IPS-18c (cell line): ENCODE data around the gene ZDHHC18.

Experiments
- H3K4me3 ChIP-seq: 2 replicates; pipeline ENCODE4 v1.7.0; 2013; ENCODE audit warnings: low read depth, mild to moderate bottlenecking, low read length, moderate library complexity; ENCODE audit not compliant: insufficient read depth
- H3K9me3 ChIP-seq: one replicate; pipeline ENCODE4 v1.6.1; 2013; ENCODE audit warnings: mild to moderate bottlenecking, low read length, moderate library complexity; ENCODE audit not compliant: control insufficient read depth, insufficient read depth

ZDHHC18 gene

DNA sequence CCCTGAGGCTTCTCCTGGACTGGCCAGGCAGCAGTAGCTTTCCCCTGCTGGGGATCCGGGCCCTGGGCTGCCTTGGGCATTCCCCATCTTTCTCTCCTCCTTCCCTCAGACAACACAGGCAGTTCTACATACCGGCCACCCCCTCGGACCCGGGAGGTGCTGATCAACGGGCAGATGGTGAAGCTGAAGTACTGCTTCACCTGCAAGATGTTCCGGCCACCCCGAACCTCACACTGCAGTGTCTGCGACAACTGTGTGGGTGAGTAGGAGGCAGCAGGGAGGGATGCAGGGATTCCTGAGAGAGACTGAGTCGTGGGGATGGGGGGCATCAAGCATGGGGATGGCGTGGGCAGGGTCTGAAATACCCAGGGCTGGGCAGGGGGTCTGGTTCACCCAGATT is 22.0 kb downstream of the ZDHHC18 start:
- Histone ChIP-seq H3K9me3 (no peaks in the 10 kb centered on the region), H3K4me3 (no peak overlapping the region)

GRCh38 chr1:26848941-26849774 is 22.7 kb downstream of the ZDHHC18 start:
- no peak overlapping the region for H3K4me3 ChIP-seq

GRCh38 chr1:26851106-26851684 is 24.7 kb downstream of the ZDHHC18 start:
- no peak overlapping the region for H3K4me3 ChIP-seq
- no peaks in the 10 kb centered on the region for H3K9me3 ChIP-seq

More at GRCh38 chr1:26848941-26849774, 22.7 kb downstream of the ZDHHC18 start:
- H3K9me3 ChIP-seq, result no peaks in the 10 kb centered on the region

- H3K9me3 ChIP-seq, result no peaks in the 10 kb centered on the region
- H3K4me3 ChIP-seq, result no peak overlapping the region
Measured at GRCh38 chr1:26852701-26853100, 26.2 kb downstream of the ZDHHC18 start.

DNA sequence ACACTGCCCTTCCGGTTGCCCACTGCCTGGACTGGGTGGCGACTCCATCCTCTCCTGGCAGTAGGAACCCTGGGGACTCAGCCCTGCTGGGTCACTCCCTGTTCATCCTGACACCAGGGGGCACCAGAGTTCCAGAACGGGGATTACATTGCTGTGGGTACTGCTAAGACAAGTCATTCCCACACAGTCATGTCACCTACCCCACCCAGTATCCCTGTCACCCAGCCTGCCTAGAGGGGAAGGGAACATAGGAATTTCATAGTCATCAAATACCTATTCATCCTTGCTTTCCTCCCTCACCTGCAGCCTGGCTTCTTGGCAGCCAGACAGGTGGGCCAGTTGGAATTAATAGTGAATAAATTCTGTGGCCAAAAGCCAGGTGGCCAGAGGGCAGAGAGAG is 26.7 kb downstream of the ZDHHC18 start:
- no peak overlapping the region for H3K4me3 ChIP-seq

GRCh38 chr1:26853600-26853999 is 27.1 kb downstream of the ZDHHC18 start:
- Histone ChIP-seq H3K4me3 (no peak overlapping the region), H3K9me3 (no peaks in the 10 kb centered on the region)

More for the DNA sequence above, 26.7 kb downstream of the ZDHHC18 start:
- no peaks in the 10 kb centered on the region for H3K9me3 ChIP-seq

- Histone ChIP-seq H3K9me3 (no peaks in the 10 kb centered on the region), H3K4me3 (no peak overlapping the region)
Measured at GRCh38 chr1:26854906-26855305, 28.4 kb downstream of the ZDHHC18 start.

DNA sequence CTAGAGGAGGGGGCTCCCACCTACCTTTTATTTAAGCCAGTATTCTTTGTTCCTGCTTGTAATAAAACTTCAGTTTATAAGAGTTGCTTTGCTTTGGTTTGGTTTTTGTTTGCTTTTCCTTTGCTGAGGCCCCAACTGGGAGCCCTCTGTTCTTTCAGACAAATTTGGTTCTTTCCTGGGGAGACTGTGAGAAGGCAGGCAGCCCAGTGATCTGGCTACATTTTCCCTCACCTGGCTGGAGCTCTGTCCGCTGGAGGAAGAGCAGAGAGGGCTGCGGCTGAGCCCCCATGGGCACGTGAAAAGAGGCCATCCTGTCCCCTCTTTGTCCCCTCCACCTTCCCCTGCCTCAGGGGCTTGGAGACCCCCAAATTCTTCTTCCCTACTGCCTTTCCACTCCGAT is 29.1 kb downstream of the ZDHHC18 start:
- Histone ChIP-seq H3K4me3 (no peak overlapping the region), H3K9me3 (no peaks in the 10 kb centered on the region)

DNA sequence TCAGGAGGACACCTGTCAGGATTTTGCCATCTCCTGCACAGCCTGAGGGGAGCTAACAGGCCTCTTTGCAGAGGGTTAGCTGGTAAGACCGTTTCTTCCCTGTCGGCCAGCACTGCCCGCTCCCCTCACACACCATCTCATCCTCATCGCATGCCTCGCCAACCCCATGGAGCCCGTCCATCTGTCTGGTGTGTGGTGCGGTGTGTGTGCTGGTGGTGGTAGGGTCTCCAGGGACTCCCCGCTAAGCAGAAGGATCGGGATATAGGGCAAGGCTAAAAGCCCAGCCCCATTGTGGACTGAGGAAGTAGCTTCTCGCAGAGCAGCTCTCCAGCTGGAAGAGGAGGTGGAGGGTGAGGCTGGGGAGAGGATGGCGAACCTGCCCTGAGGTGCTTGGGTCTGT is 29.7 kb downstream of the ZDHHC18 start:
- H3K4me3 ChIP-seq, result no peak overlapping the region
- no peaks in the 10 kb centered on the region for H3K9me3 ChIP-seq

DNA sequence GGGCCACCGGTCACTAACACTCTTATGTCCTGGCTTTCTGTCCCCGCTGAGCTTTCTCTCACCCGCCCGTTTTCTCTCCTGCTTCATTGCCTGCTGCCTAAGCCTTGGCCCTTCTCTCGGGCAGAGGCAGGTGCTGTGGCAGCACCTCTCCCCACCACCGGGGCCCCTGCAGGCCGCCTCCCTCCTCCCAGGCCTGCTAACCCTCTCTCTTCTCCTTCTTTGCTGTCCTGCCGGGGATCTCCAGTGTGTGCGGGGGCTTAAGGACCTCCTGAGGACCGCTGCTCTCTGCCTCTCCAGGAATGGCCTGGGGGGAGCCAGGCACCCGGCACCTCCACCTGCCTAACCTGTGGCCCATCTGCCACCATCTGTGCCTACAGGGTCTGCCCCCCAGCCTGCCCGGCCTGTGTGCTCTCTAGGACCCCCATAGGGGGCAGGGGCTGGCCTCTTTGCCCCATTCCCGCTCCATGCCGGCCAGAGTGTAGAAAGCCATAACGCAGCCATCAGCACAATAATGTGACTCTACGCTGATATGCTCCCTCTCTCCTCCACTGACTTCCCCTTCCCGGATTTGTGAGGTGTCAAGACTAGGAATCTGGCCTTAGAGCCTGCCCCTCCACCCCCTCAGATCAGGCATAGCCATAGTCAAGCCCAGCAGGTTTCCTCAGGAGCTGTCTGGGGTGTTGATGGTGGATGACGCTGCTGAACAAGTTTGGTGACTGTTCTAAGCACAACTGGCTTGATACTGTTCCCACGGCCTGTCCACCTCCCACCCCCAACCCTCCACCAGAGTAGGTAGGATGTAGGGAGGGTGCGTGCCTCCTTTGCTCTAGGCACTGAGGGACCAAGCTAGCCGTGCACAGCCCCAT is 30.3 kb downstream of the ZDHHC18 start:
- Histone ChIP-seq H3K9me3 (no peaks in the 10 kb centered on the region), H3K4me3 (no peak overlapping the region)

GRCh38 chr1:26857473-26858060 is 31.1 kb downstream of the ZDHHC18 start:
- no peaks in the 10 kb centered on the region for H3K9me3 ChIP-seq
- H3K4me3 ChIP-seq, result no peak overlapping the region

DNA sequence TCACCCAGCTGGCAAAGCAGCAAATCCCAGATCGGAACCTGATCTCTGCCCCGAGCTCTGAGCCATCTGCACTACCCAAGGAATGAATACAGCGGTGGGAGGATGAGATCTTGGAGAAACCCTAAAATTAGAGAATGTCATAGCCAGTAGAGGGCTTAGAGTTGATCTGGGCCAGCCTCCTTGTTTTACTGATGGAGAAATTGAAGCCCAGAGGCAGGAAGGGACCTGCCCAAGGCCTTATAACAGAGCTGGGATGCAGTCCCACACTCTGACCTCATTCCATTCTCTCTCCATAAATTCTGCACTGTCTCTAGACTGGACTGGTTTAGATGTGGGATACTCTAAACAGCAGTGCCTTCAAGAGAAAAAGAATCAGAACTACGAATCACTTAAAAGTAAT is 31.7 kb downstream of the ZDHHC18 start:
- Histone ChIP-seq H3K9me3 (no peaks in the 10 kb centered on the region), H3K4me3 (no peak overlapping the region)

DNA sequence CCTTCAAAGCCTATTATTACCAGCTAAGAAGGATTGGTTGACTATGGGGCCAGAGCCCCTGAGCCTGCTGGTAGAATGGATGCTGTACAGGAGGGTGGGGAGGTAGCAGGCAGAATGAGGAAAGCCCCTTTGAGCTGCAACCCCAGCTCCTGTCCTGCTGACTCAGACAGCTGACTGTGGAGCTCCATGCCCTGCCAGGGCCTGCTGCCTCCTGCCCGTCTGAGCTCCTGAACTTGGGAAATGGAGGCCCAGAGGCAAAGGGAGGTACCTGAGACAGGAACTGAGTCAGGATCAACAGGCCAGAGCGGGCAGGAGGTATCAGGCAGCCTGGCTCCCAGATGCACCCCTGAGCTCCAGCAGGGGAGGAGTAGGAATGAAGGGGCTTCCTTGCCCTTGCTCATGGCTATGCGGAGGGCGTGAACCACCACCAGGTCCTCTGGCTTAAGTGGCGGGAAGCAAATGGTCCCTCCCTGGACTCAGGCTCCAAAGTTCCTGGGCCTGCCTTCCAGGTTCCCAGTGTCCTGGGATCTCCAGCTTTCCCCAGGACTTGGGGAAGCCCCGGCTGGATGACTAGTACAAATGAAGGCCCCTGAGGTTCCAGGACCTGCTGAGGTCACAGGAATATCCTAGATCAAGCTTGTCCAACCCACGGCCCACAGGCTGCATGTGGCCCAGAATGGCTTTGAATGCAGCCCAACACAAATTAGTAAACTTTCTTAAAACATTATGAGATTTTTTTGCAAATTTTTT is 32.6 kb downstream of the ZDHHC18 start:
- Histone ChIP-seq H3K4me3 (no peak overlapping the region), H3K9me3 (no peaks in the 10 kb centered on the region)

GRCh38 chr1:26861286-26861701 is 34.8 kb downstream of the ZDHHC18 start:
- Histone ChIP-seq H3K9me3 (no peaks in the 10 kb centered on the region), H3K4me3 (no peak overlapping the region)

DNA sequence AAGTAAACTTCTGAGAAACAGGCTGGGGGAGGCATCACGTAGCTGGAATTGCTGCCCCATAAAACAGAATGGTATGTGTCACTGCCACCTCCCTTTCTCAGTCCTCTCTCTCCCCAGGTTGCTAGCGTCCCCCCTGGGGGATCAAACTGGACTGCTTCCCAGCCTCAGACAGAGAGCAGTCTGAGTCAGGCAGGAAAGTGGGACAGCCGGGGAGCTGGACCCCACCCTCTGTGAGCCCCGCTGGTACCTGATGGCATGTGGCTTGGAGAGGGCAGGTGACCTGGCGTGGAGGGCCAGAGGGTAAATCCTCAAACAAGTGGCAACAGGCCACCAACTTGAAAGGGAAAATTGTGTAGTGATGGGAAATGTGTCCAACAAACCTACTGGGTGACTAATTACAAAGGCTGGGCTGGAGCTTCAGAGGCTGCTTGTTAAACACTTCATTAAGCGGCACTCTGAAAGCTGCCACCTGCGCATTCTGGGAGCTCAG is 35.4 kb downstream of the ZDHHC18 start:
- Histone ChIP-seq H3K9me3 (no peaks in the 10 kb centered on the region), H3K4me3 (no peak overlapping the region)

- no peaks in the 10 kb centered on the region for H3K9me3 ChIP-seq
- H3K4me3 ChIP-seq, result peak within 1 kb of the TSS; percentile 74
Measured at GRCh38 chr1:26862781-26863684, 36.5 kb downstream of the ZDHHC18 start, which contains the start of gene SFN. Gene SFN, plus strand, starts transcription at chr1:26863149. Its CDS starts 64 bp downstream, at chr1:26863213.
